GM20000 (cell line): ENCODE results near the gene SLC39A11.

Experiments used
- DNase-seq: peaks from one replicate; pipeline ENCODE4 v3.0.0; 2012; ENCODE audit warnings: low spot score
- TF ChIP-seq, protein P1 (sequence below): IDR thresholded peaks from 2 replicates; pipeline ENCODE4 v1.5.1; 2012; ENCODE audit warnings: mild to moderate bottlenecking, control low read depth; ENCODE audit errors: extremely low read depth, missing control alignments

SLC39A11 gene

GRCh38 chr17:73039282-73039681 lies 53.2 kb downstream of the SLC39A11 start:
- TF ChIP-seq, protein P1, sequence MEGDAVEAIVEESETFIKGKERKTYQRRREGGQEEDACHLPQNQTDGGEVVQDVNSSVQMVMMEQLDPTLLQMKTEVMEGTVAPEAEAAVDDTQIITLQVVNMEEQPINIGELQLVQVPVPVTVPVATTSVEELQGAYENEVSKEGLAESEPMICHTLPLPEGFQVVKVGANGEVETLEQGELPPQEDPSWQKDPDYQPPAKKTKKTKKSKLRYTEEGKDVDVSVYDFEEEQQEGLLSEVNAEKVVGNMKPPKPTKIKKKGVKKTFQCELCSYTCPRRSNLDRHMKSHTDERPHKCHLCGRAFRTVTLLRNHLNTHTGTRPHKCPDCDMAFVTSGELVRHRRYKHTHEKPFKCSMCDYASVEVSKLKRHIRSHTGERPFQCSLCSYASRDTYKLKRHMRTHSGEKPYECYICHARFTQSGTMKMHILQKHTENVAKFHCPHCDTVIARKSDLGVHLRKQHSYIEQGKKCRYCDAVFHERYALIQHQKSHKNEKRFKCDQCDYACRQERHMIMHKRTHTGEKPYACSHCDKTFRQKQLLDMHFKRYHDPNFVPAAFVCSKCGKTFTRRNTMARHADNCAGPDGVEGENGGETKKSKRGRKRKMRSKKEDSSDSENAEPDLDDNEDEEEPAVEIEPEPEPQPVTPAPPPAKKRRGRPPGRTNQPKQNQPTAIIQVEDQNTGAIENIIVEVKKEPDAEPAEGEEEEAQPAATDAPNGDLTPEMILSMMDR = no peak
- DNase-seq = no peak

GRCh38 chr17:73031472-73031871 lies 61.0 kb downstream of the SLC39A11 start:
- no peak for DNase-seq
- TF ChIP-seq, protein P1 = no peak

- DNase-seq = no peak
- TF ChIP-seq, protein P1 = no peak
Measured at GRCh38 chr17:73030995-73031394, 61.5 kb downstream of the SLC39A11 start.

DNA sequence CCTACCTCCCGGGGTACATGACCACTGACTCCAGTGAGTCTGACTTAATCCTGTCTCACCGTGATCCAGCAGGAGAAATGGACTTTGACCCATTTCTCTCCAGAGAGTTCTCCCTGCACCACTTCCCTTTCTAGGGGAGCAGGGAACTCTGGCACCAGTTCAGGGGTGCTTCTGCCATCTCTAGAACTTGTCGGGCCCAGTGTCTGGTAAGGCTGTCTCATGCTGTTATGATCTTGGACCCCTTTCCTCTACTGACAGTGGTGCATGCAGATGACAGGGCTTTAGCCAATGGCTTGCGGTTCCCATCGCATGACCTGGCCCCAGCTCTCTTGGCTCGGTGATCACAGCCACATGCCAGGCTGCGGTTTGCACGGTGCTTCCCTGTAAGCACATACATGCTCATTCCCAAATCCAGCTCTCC lies 62.0 kb downstream of the SLC39A11 start:
- DNase-seq = no peak
- TF ChIP-seq, protein P1 = no peak

DNA sequence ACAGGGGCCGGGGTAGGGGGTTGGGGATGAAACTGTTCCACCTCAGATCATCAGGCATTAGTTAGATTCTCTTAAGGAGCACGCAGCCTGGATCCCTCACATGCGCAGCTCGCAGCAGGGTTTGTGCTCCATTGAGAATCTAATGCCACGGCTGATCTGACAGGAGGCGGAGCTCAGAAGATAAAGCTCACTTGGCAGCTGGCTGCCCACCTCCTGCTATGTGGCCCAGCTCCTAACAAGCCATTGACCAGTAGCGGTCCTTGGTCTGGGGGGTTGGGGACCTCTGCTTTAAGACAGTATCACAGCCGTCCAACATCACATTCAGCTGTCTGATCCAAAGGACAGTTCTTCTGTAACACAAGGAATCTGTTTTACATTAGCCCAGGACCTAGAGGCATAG lies 62.5 kb downstream of the SLC39A11 start:
- no peak for DNase-seq
- TF ChIP-seq, protein P1 = no peak

GRCh38 chr17:73029021-73029420 lies 63.5 kb downstream of the SLC39A11 start:
- DNase-seq = no peak
- TF ChIP-seq, protein P1 = no peak

GRCh38 chr17:73028299-73028755 lies 64.2 kb downstream of the SLC39A11 start:
- DNase-seq = no peak
- TF ChIP-seq, protein P1 = no peak
